HL-60 (cell line): ENCODE data around the gene TP53I11.

Experiments used
- CTCF ChIP-seq: IDR thresholded peaks from one replicate; pipeline ENCODE4 v1.5.1; 2011; ENCODE audit warnings: low read length, control low read depth, inconsistent platforms; ENCODE audit not compliant: insufficient read depth
- POLR2AphosphoS5 ChIP-seq: IDR thresholded peaks from 2 replicates; pipeline ENCODE4 v1.6.1; 2012; ENCODE audit warnings: low read depth

DNA sequence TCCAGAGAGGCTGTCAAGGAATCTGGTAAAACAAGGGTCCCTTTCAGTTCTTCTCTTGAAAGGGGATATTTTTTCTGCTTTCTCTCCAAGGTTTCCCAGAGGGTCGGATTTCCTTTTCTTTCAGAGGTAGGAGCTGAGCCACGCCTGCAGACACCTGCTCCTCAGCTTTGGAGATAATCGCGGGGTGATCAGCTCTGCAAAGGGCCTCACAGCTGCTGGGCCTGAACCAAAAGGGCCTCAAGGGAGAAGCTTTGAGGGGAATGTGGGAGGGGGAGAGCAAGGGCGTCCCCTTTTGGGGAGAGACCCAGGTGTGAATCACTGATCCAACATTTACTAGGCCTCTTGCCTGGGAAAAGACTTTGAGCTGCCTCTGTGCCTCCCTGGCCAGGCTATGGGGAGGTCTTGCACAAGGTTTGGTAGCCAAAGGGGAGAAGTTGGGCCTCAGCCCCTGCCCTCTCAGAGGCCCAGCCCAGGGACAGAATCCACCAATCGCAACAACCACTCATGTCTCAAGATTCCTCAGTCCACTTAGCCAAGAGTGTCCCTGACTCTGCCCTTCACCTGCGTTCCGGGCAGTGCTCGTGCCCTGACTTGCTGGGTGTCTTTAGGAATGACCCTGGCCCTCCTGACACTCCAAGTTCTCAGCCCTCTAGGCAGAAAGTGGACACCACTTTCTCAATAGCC lies 14.0 kb upstream of the TP53I11 start:
- TF ChIP-seq CTCF (no peak), POLR2AphosphoS5 (no peak)
